Osteocyte (in vitro differentiated cells): ENCODE data around the gene MYL5. TPM values are rescaled to one million over a fixed set of nuclear protein-coding genes. Genes with fewer than 3 reads are reported as not detected.

Experiments
- DNase-seq: peaks from one replicate; pipeline ENCODE4 v3.0.0; 2021; ENCODE audit warnings: mixed read lengths; ENCODE audit not compliant: unreplicated experiment; ENCODE audit errors: extremely low spot score
- H3K27ac Mint-ChIP-seq: one replicate; pipeline ENCODE4 v1.8.0; 2021; ENCODE audit warnings: mild to moderate bottlenecking, mixed read lengths; ENCODE audit not compliant: unreplicated experiment
- H3K27me3 Mint-ChIP-seq: one replicate; pipeline ENCODE4 v1.8.0; 2021; ENCODE audit warnings: mixed read lengths; ENCODE audit not compliant: unreplicated experiment
- H3K36me3 Mint-ChIP-seq: one replicate; pipeline ENCODE4 v1.8.0; 2021; ENCODE audit warnings: mixed read lengths; ENCODE audit not compliant: unreplicated experiment
- H3K4me1 Mint-ChIP-seq: one replicate; pipeline ENCODE4 v1.8.0; 2021; ENCODE audit warnings: mixed read lengths; ENCODE audit not compliant: unreplicated experiment
- H3K4me3 Mint-ChIP-seq: one replicate; pipeline ENCODE4 v1.8.0; 2021; ENCODE audit warnings: mild to moderate bottlenecking, moderate library complexity, mixed read lengths; ENCODE audit not compliant: unreplicated experiment
- H3K9me3 Mint-ChIP-seq: one replicate; pipeline ENCODE4 v1.8.0; 2021; ENCODE audit warnings: mixed read lengths; ENCODE audit not compliant: unreplicated experiment
- total RNA-seq: library from RNA; stranded (reverse); gene quantifications from 2 replicates; pipeline ENCODE4 v1.2.1, GENCODE V29; 2021
- TF ChIP-seq, protein P1 (sequence below): fragments of 200-600 bp; sonication (generic); IDR thresholded peaks from 2 replicates; pipeline ENCODE4 v1.5.0; 2021; ENCODE audit warnings: antibody characterized with exemption, mild to moderate bottlenecking, moderate library complexity

MYL5 gene
- total RNA-seq, 1 donor from 2014 or later: 32.2 TPM

GRCh38 chr4:630656-631055, 43.7 kb upstream of the MYL5 start:
- Mint-ChIP-seq H3K4me1 (no peaks in the 10 kb centered on the region), H3K4me3 (no peak overlapping the region), H3K9me3 (no peaks in the 10 kb centered on the region), H3K36me3 (no peaks in the 10 kb centered on the region), H3K27me3 (no peaks in the 10 kb centered on the region), H3K27ac (no peak overlapping the region)
- no peak for DNase-seq
- TF ChIP-seq, protein P1, sequence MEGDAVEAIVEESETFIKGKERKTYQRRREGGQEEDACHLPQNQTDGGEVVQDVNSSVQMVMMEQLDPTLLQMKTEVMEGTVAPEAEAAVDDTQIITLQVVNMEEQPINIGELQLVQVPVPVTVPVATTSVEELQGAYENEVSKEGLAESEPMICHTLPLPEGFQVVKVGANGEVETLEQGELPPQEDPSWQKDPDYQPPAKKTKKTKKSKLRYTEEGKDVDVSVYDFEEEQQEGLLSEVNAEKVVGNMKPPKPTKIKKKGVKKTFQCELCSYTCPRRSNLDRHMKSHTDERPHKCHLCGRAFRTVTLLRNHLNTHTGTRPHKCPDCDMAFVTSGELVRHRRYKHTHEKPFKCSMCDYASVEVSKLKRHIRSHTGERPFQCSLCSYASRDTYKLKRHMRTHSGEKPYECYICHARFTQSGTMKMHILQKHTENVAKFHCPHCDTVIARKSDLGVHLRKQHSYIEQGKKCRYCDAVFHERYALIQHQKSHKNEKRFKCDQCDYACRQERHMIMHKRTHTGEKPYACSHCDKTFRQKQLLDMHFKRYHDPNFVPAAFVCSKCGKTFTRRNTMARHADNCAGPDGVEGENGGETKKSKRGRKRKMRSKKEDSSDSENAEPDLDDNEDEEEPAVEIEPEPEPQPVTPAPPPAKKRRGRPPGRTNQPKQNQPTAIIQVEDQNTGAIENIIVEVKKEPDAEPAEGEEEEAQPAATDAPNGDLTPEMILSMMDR: no peak

GRCh38 chr4:632196-632790, 42.0 kb upstream of the MYL5 start:
- no peak overlapping the region for H3K4me3 Mint-ChIP-seq
- H3K27me3 Mint-ChIP-seq: peaks cover 2% of the 10 kb centered on the region
- TF ChIP-seq, protein P1: no peak
- no peaks in the 10 kb centered on the region for H3K36me3 Mint-ChIP-seq
- H3K4me1 Mint-ChIP-seq: no peaks in the 10 kb centered on the region
- no peak for DNase-seq
- H3K27ac Mint-ChIP-seq: no peak overlapping the region
- no peaks in the 10 kb centered on the region for H3K9me3 Mint-ChIP-seq

DNA sequence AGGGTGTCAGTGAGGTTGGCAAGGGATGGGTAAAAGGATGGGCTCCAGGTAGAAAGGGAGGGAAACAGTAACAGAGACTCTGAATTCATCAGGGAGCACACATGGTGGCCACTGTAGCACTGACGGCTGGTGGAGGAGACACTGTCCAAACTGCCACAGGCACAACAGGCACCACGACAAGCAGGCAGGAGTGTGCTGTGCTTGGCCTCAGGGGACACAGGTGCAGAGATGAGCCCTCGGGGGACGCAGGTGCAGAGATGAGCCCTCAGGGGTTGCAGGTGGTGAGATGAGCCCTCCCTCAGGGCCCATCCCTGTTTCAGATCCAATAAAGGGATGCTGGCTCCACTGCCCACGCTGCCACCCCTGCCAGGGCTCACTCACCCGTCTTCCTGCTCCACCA, 41.4 kb upstream of the MYL5 start:
- no peak overlapping the region for H3K4me3 Mint-ChIP-seq
- no peak overlapping the region for H3K27ac Mint-ChIP-seq
- no peak for DNase-seq
- no peaks in the 10 kb centered on the region for H3K4me1 Mint-ChIP-seq
- H3K27me3 Mint-ChIP-seq: peaks cover 8% of the 10 kb centered on the region
- TF ChIP-seq, protein P1: no peak
- H3K36me3 Mint-ChIP-seq: no peaks in the 10 kb centered on the region
- no peaks in the 10 kb centered on the region for H3K9me3 Mint-ChIP-seq

DNA sequence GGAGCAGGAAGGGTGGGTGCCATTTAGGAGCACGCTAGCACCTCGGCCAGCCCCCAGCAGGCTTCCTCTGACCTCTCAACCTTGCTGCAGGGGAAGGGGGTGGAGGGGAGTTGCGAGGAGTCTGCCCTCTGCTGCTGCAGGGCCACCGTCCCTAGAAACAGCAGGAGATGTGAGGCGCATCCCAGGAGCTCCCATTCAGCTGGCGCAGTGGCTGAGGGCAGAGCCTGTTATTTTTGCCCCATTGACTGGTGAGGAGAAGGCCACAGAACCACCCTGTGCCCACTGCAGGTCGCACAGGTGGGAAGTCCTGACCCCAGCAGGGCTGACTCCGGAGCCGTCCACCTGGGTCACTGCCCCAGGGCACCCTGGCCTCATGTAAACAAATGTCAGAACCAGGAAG, 40.9 kb upstream of the MYL5 start:
- no peaks in the 10 kb centered on the region for H3K9me3 Mint-ChIP-seq
- H3K27me3 Mint-ChIP-seq: peaks cover 10% of the 10 kb centered on the region
- DNase-seq: no peak
- H3K4me1 Mint-ChIP-seq: no peaks in the 10 kb centered on the region
- H3K27ac Mint-ChIP-seq: no peak overlapping the region
- H3K4me3 Mint-ChIP-seq: no peak overlapping the region
- TF ChIP-seq, protein P1: no peak
- H3K36me3 Mint-ChIP-seq: no peaks in the 10 kb centered on the region

DNA sequence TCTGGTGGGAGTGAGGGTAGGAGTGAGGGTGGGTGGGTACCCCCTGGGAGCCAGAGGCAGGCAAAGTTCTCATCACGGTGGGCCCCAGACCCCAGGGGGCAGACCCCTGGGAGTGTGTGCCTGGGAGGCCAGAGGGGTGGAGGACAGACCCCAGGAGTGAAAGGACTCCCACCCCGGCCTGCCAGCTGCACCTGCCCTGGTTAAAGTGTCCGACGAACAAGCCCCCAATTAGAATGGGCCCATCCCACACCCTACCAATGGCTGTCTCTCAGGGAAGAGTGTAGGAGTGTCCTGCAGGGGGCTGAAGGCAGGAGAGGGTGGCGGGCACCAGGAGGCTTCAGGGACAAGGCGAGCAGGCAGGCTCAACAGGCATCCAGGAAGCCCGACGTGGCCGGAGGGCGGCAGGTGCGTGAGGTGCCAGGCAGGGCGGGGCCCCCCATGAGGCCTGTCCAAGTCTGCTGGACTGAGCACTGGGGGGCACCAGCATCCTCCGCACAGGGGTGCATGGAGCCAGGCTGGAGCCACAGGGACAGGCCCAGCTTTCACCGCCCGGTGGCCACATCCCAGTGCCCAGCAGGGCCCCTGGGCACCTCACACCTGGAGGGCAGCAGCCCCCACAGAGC, 40.3 kb upstream of the MYL5 start:
- no peak overlapping the region for H3K4me3 Mint-ChIP-seq
- H3K36me3 Mint-ChIP-seq: no peaks in the 10 kb centered on the region
- no peaks in the 10 kb centered on the region for H3K9me3 Mint-ChIP-seq
- H3K4me1 Mint-ChIP-seq: no peaks in the 10 kb centered on the region
- peaks cover 10% of the 10 kb centered on the region for H3K27me3 Mint-ChIP-seq
- no peak for DNase-seq
- TF ChIP-seq, protein P1: no peak
- no peak overlapping the region for H3K27ac Mint-ChIP-seq
